Measurements from ENCODE around the gene CDHR2.

- TF ChIP-seq YY1 (IDR thresholded peaks at IDR 0.05; ENCODE audit: extremely low read depth, insufficient replicate concordance, low read depth, low read length) (no peak), CTCF (IDR thresholded peaks at IDR 0.05 in 2 of 3, conservative IDR thresholded peaks at IDR 0.05 in 1 of 3; ENCODE audit: borderline replicate concordance in 1 of 3, insufficient read depth in 1 of 3, low read depth in 2 of 3, low read length in 2 of 3) (no peak), POLR2A (IDR thresholded peaks at IDR 0.05; ENCODE audit: borderline replicate concordance, extremely low read depth, insufficient read depth, insufficient read length) (no peak), SRF (IDR thresholded peaks at IDR 0.05; ENCODE audit: low read depth) (no peak), SP1 (IDR thresholded peaks at IDR 0.05; ENCODE audit: low read depth) (no peak), CEBPB (IDR thresholded peaks at IDR 0.05; ENCODE audit: low read depth) (no peak), JUND (IDR thresholded peaks at IDR 0.05) (no peak), RAD21 (IDR thresholded peaks at IDR 0.05; ENCODE audit: low read depth) (no peak), ATF3 (IDR thresholded peaks at IDR 0.05) (no peak), POLR2AphosphoS5 (IDR thresholded peaks at IDR 0.05; ENCODE audit: low read depth, low read length) (no peak)
Measured at GRCh38 chr5:176612008-176612407, 62.9 kb downstream of the CDHR2 start.

Measured in HCT116 (cell line).